Measurements from ENCODE around the gene CWC25. TPM values are rescaled to one million over a fixed set of nuclear protein-coding genes. Genes with fewer than 3 reads are reported as not detected.

CWC25 gene
- total RNA-seq, 1 donor from 2014 or later, result 13.0 TPM

GRCh38 chr17:38766341-38766740 is 58.8 kb downstream of the CWC25 start:
- DNase-seq, result no peak
- Mint-ChIP-seq H3K9me3 (ENCODE audit: unreplicated experiment) (peaks cover 5% of the 10 kb centered on the region), H3K27ac (ENCODE audit: unreplicated experiment) (no peak overlapping the region), H3K4me1 (ENCODE audit: low read depth, unreplicated experiment) (no peaks in the 10 kb centered on the region), H3K36me3 (ENCODE audit: unreplicated experiment) (no peaks in the 10 kb centered on the region), H3K27me3 (ENCODE audit: unreplicated experiment) (peaks cover 3% of the 10 kb centered on the region), H3K4me3 (ENCODE audit: unreplicated experiment) (no peak overlapping the region)
- no peak for TF ChIP-seq CTCF (IDR thresholded peaks at IDR 0.05; ENCODE audit: partially characterized antibody, unreplicated experiment)

- Mint-ChIP-seq H3K4me1 (ENCODE audit: low read depth, unreplicated experiment) (no peaks in the 10 kb centered on the region), H3K27ac (ENCODE audit: unreplicated experiment) (no peak overlapping the region), H3K27me3 (ENCODE audit: unreplicated experiment) (peaks cover 2% of the 10 kb centered on the region), H3K9me3 (ENCODE audit: unreplicated experiment) (peaks cover 2% of the 10 kb centered on the region), H3K36me3 (ENCODE audit: unreplicated experiment) (no peaks in the 10 kb centered on the region), H3K4me3 (ENCODE audit: unreplicated experiment) (no peak overlapping the region)
- no peak for DNase-seq
- no peak for TF ChIP-seq CTCF (IDR thresholded peaks at IDR 0.05; ENCODE audit: partially characterized antibody, unreplicated experiment)
Observed at GRCh38 chr17:38762231-38762630, 62.9 kb downstream of the CWC25 start.

GRCh38 chr17:38761612-38762011 is 63.5 kb downstream of the CWC25 start:
- H3K9me3 Mint-ChIP-seq (ENCODE audit: unreplicated experiment), result peaks cover 2% of the 10 kb centered on the region
- H3K36me3 Mint-ChIP-seq (ENCODE audit: unreplicated experiment), result no peaks in the 10 kb centered on the region
- TF ChIP-seq CTCF (IDR thresholded peaks at IDR 0.05; ENCODE audit: partially characterized antibody, unreplicated experiment), result peak; percentile 46
- peak overlapping the region; percentile 36 for H3K27ac Mint-ChIP-seq (ENCODE audit: unreplicated experiment)
- no peak overlapping the region for H3K4me3 Mint-ChIP-seq (ENCODE audit: unreplicated experiment)
- peak; percentile 73 for DNase-seq
- H3K4me1 Mint-ChIP-seq (ENCODE audit: low read depth, unreplicated experiment), result no peaks in the 10 kb centered on the region
- peaks cover 2% of the 10 kb centered on the region for H3K27me3 Mint-ChIP-seq (ENCODE audit: unreplicated experiment)

GRCh38 chr17:38753071-38753506 is 72.0 kb downstream of the CWC25 start:
- Mint-ChIP-seq H3K36me3 (ENCODE audit: unreplicated experiment) (peaks cover 10% of the 10 kb centered on the region), H3K4me3 (ENCODE audit: unreplicated experiment) (peak overlapping the region; percentile 100), H3K27me3 (ENCODE audit: unreplicated experiment) (peaks cover 22% of the 10 kb centered on the region), H3K27ac (ENCODE audit: unreplicated experiment) (peak overlapping the region; percentile 38), H3K9me3 (ENCODE audit: unreplicated experiment) (peaks cover 24% of the 10 kb centered on the region), H3K4me1 (ENCODE audit: low read depth, unreplicated experiment) (peaks cover 9% of the 10 kb centered on the region)
- no peak for TF ChIP-seq CTCF (IDR thresholded peaks at IDR 0.05; ENCODE audit: partially characterized antibody, unreplicated experiment)
- no peak for DNase-seq

GRCh38 chr17:38752308-38753070 is 72.6 kb downstream of the CWC25 start, which contains the start of gene PSMB3:
Gene PSMB3 (plus strand): TSS chr17:38752741. CDS start chr17:38752827, 86 bp downstream.
- no peak for TF ChIP-seq CTCF (IDR thresholded peaks at IDR 0.05; ENCODE audit: partially characterized antibody, unreplicated experiment)
- Mint-ChIP-seq H3K27me3 (ENCODE audit: unreplicated experiment) (peaks cover 24% of the 10 kb centered on the region), H3K9me3 (ENCODE audit: unreplicated experiment) (peaks cover 24% of the 10 kb centered on the region), H3K36me3 (ENCODE audit: unreplicated experiment) (peaks cover 10% of the 10 kb centered on the region), H3K4me1 (ENCODE audit: low read depth, unreplicated experiment) (peaks cover 9% of the 10 kb centered on the region), H3K27ac (ENCODE audit: unreplicated experiment) (peak within 1 kb of the TSS; percentile 87), H3K4me3 (ENCODE audit: unreplicated experiment) (peak within 1 kb of the TSS; percentile 100)
- DNase-seq, result peak; percentile 89

All from glutamatergic neuron (in vitro differentiated cells).